ENCODE results near the gene PLPP4.

The PLPP4 gene

DNA sequence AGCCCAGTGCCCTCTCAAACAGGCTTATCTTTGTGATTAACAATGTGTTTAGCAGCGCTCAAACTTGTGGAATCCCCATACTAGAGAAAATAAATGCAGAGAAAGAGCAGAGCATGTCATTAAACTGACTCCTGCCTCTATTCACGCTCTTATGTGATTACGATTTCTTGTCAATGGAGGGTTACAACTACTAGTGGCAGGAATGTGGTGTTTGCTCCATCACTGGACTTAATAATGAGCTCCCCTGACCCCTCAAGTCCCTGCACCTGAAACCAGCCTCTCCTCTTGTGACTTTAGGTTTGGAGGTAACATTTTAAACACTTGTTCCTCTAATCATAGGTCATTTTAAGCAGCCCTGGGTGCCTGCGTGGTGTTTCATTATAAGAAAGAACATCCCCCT lies 121.9 kb downstream of the PLPP4 start:
- Mint-ChIP-seq H3K4me1 (ENCODE audit: low read depth) (no peaks in the 10 kb centered on the region), H3K9me3 (no peaks in the 10 kb centered on the region), H3K36me3 (ENCODE audit: low read depth) (no peaks in the 10 kb centered on the region), H3K27ac (no peak overlapping the region), H3K27me3 (no peaks in the 10 kb centered on the region), H3K4me3 (no peak overlapping the region)
- no peak for DNase-seq

DNA sequence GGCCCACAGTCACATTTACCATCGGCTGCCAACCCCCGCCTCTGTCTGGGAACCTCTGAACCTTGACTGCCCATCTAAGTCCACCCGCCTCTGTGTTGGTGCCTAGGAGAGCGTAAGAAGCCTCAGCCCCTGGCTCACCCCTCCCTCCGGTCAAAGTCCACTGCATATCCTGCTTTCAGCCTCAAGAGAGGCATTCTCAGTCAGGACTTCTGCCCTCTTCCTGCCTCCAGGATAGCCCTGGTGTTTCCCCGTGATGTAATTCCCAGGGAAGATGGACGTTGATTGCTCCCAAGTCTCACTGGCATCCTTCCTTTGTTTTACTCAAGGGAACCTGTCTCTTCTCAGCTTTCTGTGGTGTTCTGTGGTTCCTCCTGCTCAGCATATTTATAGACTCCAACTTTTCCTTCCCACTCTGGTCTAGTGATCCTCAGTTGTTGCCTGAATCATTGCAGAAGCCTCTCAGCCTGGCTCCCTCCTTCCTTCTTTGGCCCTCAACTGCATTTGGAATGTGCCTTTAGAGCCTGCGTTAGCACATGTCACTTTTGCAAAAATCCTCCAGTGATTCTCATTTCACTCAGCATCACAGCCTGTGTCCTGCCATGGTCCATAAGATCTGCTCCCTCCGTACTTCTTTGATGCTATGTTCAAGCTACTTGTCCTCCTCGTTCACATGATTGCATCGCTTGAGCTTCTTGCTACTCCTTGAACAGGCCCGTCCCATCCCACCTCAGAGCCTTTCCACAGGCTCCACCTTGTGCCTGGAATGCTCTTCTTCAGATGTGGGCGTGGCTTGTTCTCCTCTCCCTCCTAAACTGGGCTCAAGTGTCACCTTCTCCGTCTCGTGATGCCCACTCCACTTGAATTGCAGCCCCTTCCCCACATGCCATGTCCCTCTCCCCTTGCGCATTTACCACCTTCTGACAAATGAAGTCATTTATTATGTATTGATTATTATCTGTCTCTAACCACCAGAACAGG lies 124.2 kb downstream of the PLPP4 start:
- H3K9me3 Mint-ChIP-seq: no peaks in the 10 kb centered on the region
- no peak overlapping the region for H3K27ac Mint-ChIP-seq
- no peaks in the 10 kb centered on the region for H3K27me3 Mint-ChIP-seq
- H3K4me3 Mint-ChIP-seq: no peak overlapping the region
- no peaks in the 10 kb centered on the region for H3K4me1 Mint-ChIP-seq (ENCODE audit: low read depth)
- H3K36me3 Mint-ChIP-seq (ENCODE audit: low read depth): no peaks in the 10 kb centered on the region
- DNase-seq: no peak

DNA sequence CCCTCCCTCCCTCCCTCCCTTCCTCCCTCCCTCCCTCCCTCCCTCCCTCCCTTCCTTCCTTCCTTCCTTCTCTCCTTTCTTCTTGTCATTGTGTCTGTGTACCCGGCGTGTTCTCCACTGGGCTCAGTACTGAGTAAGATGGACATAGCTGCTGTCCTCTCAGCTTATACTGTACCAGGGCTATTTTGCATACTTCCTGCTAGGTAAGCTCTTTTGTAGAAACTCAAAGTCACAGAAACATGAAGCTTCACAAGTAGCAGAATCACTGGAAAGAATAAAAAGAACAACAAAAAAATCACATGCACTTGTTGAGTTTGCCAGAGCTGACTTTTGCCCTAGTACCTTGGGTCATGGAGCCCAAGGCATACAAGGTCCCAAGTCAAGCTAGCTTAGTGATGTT lies 125.7 kb downstream of the PLPP4 start:
- no peaks in the 10 kb centered on the region for H3K9me3 Mint-ChIP-seq
- no peaks in the 10 kb centered on the region for H3K27me3 Mint-ChIP-seq
- no peak overlapping the region for H3K4me3 Mint-ChIP-seq
- no peaks in the 10 kb centered on the region for H3K36me3 Mint-ChIP-seq (ENCODE audit: low read depth)
- DNase-seq: no peak
- H3K4me1 Mint-ChIP-seq (ENCODE audit: low read depth): no peaks in the 10 kb centered on the region
- no peak overlapping the region for H3K27ac Mint-ChIP-seq

DNA sequence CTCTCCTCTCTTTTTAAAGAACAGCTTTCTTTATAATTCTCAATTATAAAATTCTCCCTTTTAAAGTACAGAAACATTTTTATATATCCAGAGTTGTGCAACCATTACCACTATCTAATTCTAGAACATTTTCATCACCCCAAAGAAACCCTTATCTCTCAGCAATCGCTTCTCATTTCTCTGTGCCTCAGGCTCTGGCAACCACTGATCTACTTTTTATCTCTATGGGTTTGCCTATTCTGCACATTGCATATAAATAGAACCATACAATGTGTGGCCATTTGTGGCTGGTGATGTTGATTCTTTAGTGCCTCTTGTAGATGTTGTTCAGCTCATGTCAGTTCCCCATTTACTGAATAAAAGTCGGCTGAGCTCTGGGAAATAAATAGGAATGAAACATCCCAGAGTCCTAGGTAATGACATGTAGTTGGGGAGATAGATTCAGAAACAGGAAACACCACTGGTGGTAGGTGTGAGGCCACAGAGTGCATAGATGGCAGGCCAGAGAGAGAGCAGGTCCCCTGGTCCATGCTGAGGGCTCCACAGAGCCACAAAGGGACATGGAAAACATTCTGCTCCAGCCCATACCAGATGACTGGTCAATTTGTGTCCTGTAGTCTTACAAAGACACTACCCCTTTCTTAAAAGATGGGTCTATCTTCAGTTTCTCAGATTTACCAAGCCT lies 126.5 kb downstream of the PLPP4 start:
- Mint-ChIP-seq H3K9me3 (no peaks in the 10 kb centered on the region), H3K27ac (no peak overlapping the region), H3K36me3 (ENCODE audit: low read depth) (no peaks in the 10 kb centered on the region), H3K27me3 (no peaks in the 10 kb centered on the region), H3K4me1 (ENCODE audit: low read depth) (no peaks in the 10 kb centered on the region), H3K4me3 (no peak overlapping the region)
- DNase-seq: no peak

DNA sequence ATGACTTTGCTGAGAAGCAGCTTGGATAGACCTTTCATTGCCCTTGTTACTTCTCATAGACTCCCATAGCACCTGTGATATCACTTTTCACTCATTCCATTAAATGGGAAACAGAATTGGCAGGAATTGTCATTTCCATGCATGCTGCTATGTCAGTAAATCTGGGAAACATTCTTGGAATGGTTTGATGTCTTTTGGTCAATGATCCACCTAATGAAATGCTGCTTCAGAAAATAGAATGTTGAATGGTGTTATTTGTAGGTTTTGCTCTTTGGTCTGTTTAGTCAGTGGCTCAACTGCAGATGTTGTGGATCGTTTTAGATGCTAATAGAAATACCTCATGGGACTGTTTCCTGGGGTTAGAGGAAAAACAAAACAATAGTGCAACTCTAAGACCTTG lies 127.8 kb downstream of the PLPP4 start:
- Mint-ChIP-seq H3K4me1 (ENCODE audit: low read depth) (no peaks in the 10 kb centered on the region), H3K9me3 (no peaks in the 10 kb centered on the region), H3K4me3 (no peak overlapping the region), H3K27ac (no peak overlapping the region), H3K27me3 (no peaks in the 10 kb centered on the region), H3K36me3 (ENCODE audit: low read depth) (no peaks in the 10 kb centered on the region)
- no peak for DNase-seq

DNA sequence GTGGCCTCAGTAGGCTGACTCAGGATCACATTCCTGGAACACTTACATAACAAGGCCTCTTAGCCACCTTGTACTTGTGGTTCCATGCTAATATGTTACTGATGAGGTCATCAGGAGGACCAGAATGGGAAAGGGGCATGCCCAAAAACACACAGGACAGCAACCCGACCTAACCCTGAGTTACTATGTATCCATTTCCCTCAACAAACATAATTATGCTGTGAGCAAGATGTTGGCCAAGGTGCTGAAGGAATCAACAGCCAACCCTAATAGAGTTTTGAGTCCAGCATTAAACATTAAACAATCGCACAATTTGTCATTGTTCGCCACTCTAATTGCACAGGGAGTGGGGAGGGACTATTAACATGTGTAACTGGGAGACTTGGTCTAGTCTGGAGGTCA lies 129.4 kb downstream of the PLPP4 start:
- H3K27me3 Mint-ChIP-seq: peaks cover 4% of the 10 kb centered on the region
- H3K27ac Mint-ChIP-seq: no peak overlapping the region
- H3K4me1 Mint-ChIP-seq (ENCODE audit: low read depth): no peaks in the 10 kb centered on the region
- no peaks in the 10 kb centered on the region for H3K9me3 Mint-ChIP-seq
- no peak for DNase-seq
- no peaks in the 10 kb centered on the region for H3K36me3 Mint-ChIP-seq (ENCODE audit: low read depth)
- H3K4me3 Mint-ChIP-seq: no peak overlapping the region

DNA sequence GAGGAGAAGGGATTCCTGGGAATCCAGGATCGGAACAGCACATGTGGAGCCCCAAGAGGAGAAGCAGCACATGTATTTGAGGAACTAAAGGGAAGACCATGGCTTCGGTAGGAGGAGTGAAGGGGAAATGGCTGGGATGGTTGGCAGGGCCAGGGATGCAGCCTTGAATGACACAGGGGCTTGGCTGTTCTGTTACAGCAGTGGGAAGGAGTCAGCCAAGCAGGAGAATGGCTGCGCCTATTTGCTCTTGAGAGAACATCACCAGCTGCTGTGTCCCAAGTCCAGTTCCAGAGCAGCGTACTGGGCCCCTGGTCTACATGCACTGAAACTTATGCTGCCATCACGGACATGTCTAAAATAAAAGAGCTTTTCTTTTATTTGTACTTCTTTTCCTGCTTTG lies 130.0 kb downstream of the PLPP4 start:
- H3K27me3 Mint-ChIP-seq: peaks cover 4% of the 10 kb centered on the region
- no peaks in the 10 kb centered on the region for H3K4me1 Mint-ChIP-seq (ENCODE audit: low read depth)
- no peak overlapping the region for H3K4me3 Mint-ChIP-seq
- H3K9me3 Mint-ChIP-seq: peaks cover 1% of the 10 kb centered on the region
- no peak for DNase-seq
- H3K27ac Mint-ChIP-seq: no peak overlapping the region
- H3K36me3 Mint-ChIP-seq (ENCODE audit: low read depth): no peaks in the 10 kb centered on the region

DNA sequence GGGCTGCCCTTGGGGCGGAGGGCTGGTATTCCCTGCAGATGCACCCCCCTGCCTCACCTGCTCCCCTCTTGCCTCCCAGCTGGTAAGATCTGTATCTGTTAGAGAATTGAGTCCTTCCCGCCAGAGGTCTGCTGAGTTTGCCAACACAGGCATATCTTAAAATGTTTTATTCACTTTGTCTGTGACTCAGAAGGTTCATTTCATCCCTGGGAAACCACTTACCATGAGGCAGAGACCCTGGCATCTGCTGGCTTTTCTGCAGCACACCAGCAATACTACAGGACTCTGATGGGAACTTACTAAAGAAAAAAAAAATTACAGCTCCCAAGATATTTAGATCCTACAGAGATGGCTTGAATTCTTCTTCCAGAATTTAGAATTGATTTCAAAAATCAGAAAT lies 131.3 kb downstream of the PLPP4 start:
- Mint-ChIP-seq H3K27ac (no peak overlapping the region), H3K36me3 (ENCODE audit: low read depth) (no peaks in the 10 kb centered on the region), H3K27me3 (peaks cover 4% of the 10 kb centered on the region), H3K4me1 (ENCODE audit: low read depth) (no peaks in the 10 kb centered on the region), H3K9me3 (peaks cover 2% of the 10 kb centered on the region), H3K4me3 (no peak overlapping the region)
- no peak for DNase-seq

DNA sequence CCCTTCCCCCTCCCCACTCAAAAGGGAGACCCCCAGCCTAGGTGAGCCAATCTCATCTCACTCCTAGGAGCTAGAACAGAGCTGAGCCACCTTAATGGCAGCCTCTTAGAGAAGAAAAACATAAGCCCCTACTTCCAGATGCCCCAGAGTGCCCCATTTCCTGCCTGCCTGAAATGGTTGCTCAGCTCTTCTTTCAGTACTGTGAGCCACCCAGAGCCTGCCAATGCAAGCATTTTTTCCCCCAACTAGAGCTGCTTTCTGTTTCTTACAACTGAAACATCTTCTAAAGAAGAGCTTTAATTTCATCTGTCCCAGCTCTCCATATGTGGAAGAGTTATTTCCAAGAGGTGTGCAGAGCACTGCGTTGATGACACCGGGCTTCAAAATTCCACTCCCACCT lies 136.7 kb downstream of the PLPP4 start:
- peaks cover 2% of the 10 kb centered on the region for H3K9me3 Mint-ChIP-seq
- H3K4me1 Mint-ChIP-seq (ENCODE audit: low read depth): no peaks in the 10 kb centered on the region

DNA sequence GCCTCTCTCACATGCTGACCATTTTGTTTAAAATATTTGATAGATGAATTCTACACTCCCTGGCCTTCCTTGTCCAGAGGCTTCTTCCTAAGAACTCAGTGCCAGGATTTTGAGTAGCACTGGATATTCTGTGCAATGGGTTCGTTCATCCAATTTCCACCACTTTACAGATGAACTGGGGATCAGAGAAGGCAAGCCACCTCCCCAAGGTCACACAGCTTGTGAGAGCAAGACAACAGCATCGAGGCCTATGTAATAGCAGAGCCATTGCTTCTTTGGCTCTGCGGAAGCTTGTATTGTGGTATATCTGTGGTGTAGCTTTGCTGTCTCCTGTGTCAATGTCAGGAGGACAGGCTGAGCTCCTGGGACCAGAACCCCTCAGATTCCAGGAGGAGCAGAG lies 140.9 kb downstream of the PLPP4 start:
- Mint-ChIP-seq H3K9me3 (no peaks in the 10 kb centered on the region), H3K27ac (no peak overlapping the region), H3K4me3 (no peak overlapping the region), H3K4me1 (ENCODE audit: low read depth) (no peaks in the 10 kb centered on the region), H3K27me3 (no peaks in the 10 kb centered on the region), H3K36me3 (ENCODE audit: low read depth) (no peaks in the 10 kb centered on the region)
- no peak for DNase-seq

More for the DNA sequence above, 136.7 kb downstream of the PLPP4 start:
- Mint-ChIP-seq H3K4me3 (no peak overlapping the region), H3K36me3 (ENCODE audit: low read depth) (no peaks in the 10 kb centered on the region), H3K27ac (no peak overlapping the region), H3K27me3 (peaks cover 4% of the 10 kb centered on the region)
- no peak for DNase-seq

DNA sequence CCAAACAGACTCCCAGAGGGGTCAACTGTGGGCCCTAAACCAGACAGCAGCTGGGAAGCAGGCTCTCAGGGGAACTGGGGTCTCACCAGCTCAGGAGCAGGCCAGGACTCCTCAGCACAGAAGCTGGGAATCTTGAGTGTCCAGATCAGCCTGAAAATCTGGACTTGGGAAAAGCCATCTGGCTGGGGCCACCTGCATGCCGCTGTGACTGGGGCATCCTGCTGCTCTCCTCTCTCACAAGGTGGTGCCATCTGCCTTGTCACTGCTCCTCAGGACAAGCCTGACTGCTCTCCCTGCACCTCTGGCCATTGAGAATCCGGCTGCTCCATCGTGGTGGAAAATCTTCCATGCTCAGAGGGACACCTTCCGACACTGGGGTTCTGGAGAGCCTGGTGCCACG lies 141.4 kb downstream of the PLPP4 start:
- Mint-ChIP-seq H3K4me1 (ENCODE audit: low read depth) (no peaks in the 10 kb centered on the region), H3K36me3 (ENCODE audit: low read depth) (no peaks in the 10 kb centered on the region), H3K27ac (no peak overlapping the region), H3K4me3 (no peak overlapping the region), H3K9me3 (no peaks in the 10 kb centered on the region), H3K27me3 (no peaks in the 10 kb centered on the region)
- DNase-seq: no peak

DNA sequence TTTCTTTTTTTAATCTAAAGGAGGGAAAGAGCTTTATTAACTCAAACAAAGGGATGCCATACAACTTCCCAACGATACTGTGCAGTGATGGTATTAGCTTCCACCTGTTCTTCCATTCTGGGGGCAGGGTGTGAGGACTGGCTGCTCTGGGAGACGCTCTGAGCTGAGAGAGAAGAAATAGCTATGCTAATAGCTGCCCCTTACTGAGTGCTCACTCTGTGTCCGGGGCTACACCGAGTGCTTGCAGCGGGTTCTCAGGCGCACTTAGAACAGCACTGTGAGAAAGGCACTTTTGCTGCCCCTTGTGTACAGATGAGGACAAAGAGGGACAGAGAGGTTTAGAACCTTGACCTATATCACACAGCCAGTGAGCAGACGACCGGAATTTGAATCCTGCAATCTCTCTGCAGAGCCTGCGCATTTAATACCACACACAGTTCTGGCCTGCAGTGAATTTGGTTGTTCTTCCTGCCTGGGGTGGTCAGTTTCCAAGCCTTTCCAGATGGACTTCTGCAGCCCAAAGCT lies 142.2 kb downstream of the PLPP4 start:
- DNase-seq: no peak
- Mint-ChIP-seq H3K9me3 (no peaks in the 10 kb centered on the region), H3K27me3 (no peaks in the 10 kb centered on the region), H3K4me1 (ENCODE audit: low read depth) (no peaks in the 10 kb centered on the region), H3K36me3 (ENCODE audit: low read depth) (no peaks in the 10 kb centered on the region), H3K27ac (no peak overlapping the region), H3K4me3 (no peak overlapping the region)

DNA sequence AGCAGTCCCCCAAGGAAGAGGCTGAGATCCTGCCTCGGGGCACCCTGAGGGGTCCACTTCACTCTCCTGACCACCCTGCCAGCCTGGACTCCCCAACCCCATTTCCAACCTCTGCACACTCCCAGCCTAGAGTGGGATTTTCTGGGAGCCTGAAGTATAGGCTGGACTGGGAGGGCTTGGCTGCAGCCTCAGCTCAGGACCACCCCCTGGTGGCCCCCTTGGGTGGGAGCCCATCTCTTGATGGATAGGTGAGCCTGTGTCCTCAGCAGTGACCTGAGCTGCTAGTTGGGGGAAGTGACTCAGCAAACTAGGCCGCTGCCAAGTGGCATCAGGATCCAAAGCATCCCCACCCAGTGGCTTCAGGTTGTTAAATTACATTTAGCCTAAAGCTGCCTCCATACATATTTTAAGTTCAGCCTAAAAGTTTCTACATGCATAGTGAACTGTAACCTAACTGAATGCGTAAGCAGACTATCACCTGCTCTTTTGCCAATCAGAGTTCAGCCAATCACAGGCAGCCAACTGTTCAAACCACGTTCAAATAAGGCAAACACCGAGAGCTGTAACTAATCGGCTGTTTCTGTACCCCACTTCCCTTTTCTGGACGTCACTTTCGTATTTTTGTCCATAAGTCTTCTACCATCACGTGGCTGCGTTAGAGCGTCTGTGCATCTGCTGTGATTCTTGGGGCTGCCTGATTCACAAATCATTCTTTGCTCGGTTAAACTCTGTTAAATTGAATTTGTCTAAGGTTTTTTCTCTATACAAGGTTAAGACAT lies 144.0 kb downstream of the PLPP4 start:
- no peaks in the 10 kb centered on the region for H3K36me3 Mint-ChIP-seq (ENCODE audit: low read depth)
- no peaks in the 10 kb centered on the region for H3K27me3 Mint-ChIP-seq
- DNase-seq: no peak
- H3K4me3 Mint-ChIP-seq: no peak overlapping the region
- H3K9me3 Mint-ChIP-seq: no peaks in the 10 kb centered on the region
- no peaks in the 10 kb centered on the region for H3K4me1 Mint-ChIP-seq (ENCODE audit: low read depth)
- H3K27ac Mint-ChIP-seq: no peak overlapping the region

DNA sequence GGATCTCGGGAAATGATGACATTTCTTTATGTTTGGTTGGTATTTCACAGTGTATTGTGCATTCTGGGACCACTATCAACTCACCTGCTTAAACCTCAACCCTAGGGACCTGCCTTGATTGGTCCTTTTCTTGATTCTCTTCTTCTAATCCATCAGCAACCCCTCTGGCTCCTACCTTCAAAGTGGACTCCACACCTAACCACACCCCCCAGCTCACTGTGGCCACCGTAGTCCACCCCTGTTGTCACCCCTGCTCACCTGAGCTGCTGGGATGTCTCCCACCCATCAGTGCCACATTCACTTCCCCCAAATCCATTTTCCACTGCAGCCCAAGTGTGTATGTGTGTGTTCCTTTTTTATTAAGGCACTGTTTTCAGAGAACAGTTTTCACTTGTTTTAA lies 145.0 kb downstream of the PLPP4 start:
- Mint-ChIP-seq H3K36me3 (ENCODE audit: low read depth) (no peaks in the 10 kb centered on the region), H3K4me1 (ENCODE audit: low read depth) (no peaks in the 10 kb centered on the region), H3K27me3 (no peaks in the 10 kb centered on the region), H3K4me3 (no peak overlapping the region), H3K9me3 (no peaks in the 10 kb centered on the region), H3K27ac (no peak overlapping the region)
- no peak for DNase-seq

Measured in activated T-cell treated with anti-CD3 and anti-CD28 coated beads, Interleukin-2, amount 50 U/mL, for 24 hours (primary cell).